ENCODE measurements around the gene ZNF574. TPM values are rescaled to one million over a fixed set of nuclear protein-coding genes. Genes with fewer than 3 reads are reported as not detected.

ZNF574 gene
- total RNA-seq, 2 donors from 2014 or later, result 8.3 to 9.1 TPM

Other genes starting within 250 kb of the ZNF574 start
- not detected for gene LYPD4, start 231.5 kb upstream of the ZNF574 start, total RNA-seq
- not detected for gene DMRTC2, start 231.1 kb upstream of the ZNF574 start, total RNA-seq
- gene RPS19, start 215.9 kb upstream of the ZNF574 start, total RNA-seq, result 100 to 1,000 TPM; 811 to 841 TPM
- under 1 TPM; 0.24 to 0.68 TPM for gene CD79A, start 198.9 kb upstream of the ZNF574 start, total RNA-seq
- 10 to 100 TPM; 47.0 to 59.1 TPM for gene ARHGEF1, start 193.0 kb upstream of the ZNF574 start, total RNA-seq
- gene ERFL, start 147.7 kb upstream of the ZNF574 start, total RNA-seq, result under 1 TPM in 1 of 2 donors, not detected in 1; 0.16 TPM
- 100 to 1,000 TPM in 1 of 2 donors, 10 to 100 TPM in 1; 91.4 to 117 TPM for gene RABAC1, start 116.8 kb upstream of the ZNF574 start, total RNA-seq
- 100 to 1,000 TPM; 235 to 274 TPM for gene ATP1A3, start 81.9 kb upstream of the ZNF574 start, total RNA-seq
- gene GRIK5, start 6.0 kb upstream of the ZNF574 start, total RNA-seq, result 10 to 100 TPM; 12.0 to 12.6 TPM
- gene POU2F2, start 56.3 kb downstream of the ZNF574 start, total RNA-seq, result 1 to 10 TPM; 1.1 to 1.2 TPM
- 10 to 100 TPM; 10.7 to 17.6 TPM for gene DEDD2, start 141.5 kb downstream of the ZNF574 start, total RNA-seq
- 1 to 10 TPM; 5.1 to 6.6 TPM for gene ZNF526, start 144.1 kb downstream of the ZNF574 start, total RNA-seq
- gene GSK3A, start 166.4 kb downstream of the ZNF574 start, total RNA-seq, result 10 to 100 TPM; 31.7 to 34.4 TPM
- 10 to 100 TPM; 37.9 to 50.6 TPM for gene ERF, start 179.0 kb downstream of the ZNF574 start, total RNA-seq
- 10 to 100 TPM; 34.7 to 42.1 TPM for gene CIC, start 193.1 kb downstream of the ZNF574 start, total RNA-seq
- under 1 TPM; 0.12 to 0.16 TPM for gene PRR19, start 226.0 kb downstream of the ZNF574 start, total RNA-seq
- gene PAFAH1B3, start 226.5 kb downstream of the ZNF574 start, total RNA-seq, result 1 to 10 TPM; 4.1 to 6.2 TPM
- gene TMEM145, start 237.1 kb downstream of the ZNF574 start, total RNA-seq, result 1 to 10 TPM in 1 of 2 donors, under 1 TPM in 1; 0.50 to 1.4 TPM
- 10 to 100 TPM; 28.2 to 29.5 TPM for gene MEGF8, start 249.5 kb downstream of the ZNF574 start, total RNA-seq

Data from left cardiac atrium (tissue), 2 donors.